Measurements from ENCODE around the gene FMN1.

The FMN1 gene

DNA sequence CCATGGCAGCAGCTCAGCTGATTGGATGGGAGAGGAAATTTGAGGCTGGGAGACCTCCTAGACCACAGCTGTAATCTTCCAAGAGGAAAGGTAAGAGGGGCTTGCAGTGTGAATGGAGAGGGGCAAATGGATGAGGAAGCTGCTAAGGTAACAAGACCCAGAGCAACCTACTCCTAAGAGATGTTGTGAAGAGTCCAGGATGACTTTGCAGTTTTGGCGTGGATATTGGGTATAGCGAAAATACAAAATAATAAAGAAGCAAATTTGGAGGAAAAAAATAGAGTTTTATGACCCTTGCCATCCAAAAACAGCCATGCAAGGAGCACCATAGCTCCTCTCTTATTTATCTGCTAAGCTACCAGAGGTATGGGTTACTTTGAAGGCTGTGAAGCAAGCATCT is 290.1 kb downstream of the FMN1 start:
- no peak overlapping the region for H3K27ac ChIP-seq
- H4K20me1 ChIP-seq (ENCODE audit: insufficient read depth): no peaks in the 10 kb centered on the region
- H3K27me3 ChIP-seq (ENCODE audit: insufficient read depth, low read depth): no peaks in the 10 kb centered on the region
- no peak overlapping the region for H2AFZ ChIP-seq (ENCODE audit: low read depth)
- H3K4me2 ChIP-seq: no peak overlapping the region
- TF ChIP-seq, protein P1, sequence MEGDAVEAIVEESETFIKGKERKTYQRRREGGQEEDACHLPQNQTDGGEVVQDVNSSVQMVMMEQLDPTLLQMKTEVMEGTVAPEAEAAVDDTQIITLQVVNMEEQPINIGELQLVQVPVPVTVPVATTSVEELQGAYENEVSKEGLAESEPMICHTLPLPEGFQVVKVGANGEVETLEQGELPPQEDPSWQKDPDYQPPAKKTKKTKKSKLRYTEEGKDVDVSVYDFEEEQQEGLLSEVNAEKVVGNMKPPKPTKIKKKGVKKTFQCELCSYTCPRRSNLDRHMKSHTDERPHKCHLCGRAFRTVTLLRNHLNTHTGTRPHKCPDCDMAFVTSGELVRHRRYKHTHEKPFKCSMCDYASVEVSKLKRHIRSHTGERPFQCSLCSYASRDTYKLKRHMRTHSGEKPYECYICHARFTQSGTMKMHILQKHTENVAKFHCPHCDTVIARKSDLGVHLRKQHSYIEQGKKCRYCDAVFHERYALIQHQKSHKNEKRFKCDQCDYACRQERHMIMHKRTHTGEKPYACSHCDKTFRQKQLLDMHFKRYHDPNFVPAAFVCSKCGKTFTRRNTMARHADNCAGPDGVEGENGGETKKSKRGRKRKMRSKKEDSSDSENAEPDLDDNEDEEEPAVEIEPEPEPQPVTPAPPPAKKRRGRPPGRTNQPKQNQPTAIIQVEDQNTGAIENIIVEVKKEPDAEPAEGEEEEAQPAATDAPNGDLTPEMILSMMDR (conservative IDR thresholded peaks at IDR 0.05; ENCODE audit: low read depth, low read length): no peak
- no peak overlapping the region for H3K9ac ChIP-seq
- no peak overlapping the region for H3K4me3 ChIP-seq (IDR thresholded peaks at IDR 0.05; ENCODE audit: insufficient read depth, low read depth, low read length)
- peaks cover 20% of the 10 kb centered on the region for H3K4me1 ChIP-seq (ENCODE audit: low read depth, poor library complexity, severe bottlenecking)
- no peaks in the 10 kb centered on the region for H3K36me3 ChIP-seq (ENCODE audit: insufficient read depth)
- no peaks in the 10 kb centered on the region for H3K79me2 ChIP-seq (ENCODE audit: insufficient read depth, low read depth)

DNA sequence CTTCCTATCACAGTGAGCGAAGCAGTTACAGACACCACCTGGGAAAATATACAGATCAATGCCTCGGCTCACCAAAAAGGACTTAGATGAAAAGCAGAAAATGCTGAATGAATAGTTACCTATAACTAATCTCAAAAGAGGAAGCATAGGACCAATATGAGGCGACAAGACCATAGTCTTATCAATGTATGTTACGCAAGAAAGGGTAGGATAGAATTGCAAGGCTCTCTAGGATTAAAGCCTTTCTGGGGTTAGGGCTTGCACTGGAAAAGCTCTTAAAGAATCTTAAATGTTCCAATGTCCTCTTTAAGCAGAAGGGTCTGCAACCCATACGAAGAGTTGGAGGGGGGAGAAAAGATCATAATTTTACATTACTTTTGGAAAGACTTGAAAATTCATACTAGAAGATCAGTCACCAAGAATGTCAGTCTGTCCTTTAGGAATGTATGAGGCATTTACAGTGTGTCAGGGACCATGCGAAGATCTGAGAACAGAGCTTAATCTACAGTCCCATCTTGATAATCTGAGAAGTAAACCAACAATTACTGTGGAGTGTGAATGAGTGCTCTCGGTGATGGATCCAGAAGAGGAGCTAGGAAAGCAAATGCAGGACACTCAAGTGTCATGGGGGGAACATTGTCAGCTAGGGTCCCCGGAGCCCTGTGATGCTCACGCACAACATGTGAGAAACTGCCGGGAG is 290.8 kb downstream of the FMN1 start:
- Histone ChIP-seq H3K27ac (no peak overlapping the region), H3K9ac (no peak overlapping the region), H2AFZ (ENCODE audit: low read depth) (no peak overlapping the region), H3K4me1 (ENCODE audit: low read depth, poor library complexity, severe bottlenecking) (peaks cover 13% of the 10 kb centered on the region), H3K4me3 (IDR thresholded peaks at IDR 0.05; ENCODE audit: insufficient read depth, low read depth, low read length) (no peak overlapping the region), H3K79me2 (ENCODE audit: insufficient read depth, low read depth) (no peaks in the 10 kb centered on the region), H3K4me2 (no peak overlapping the region), H3K36me3 (ENCODE audit: insufficient read depth) (no peaks in the 10 kb centered on the region), H4K20me1 (ENCODE audit: insufficient read depth) (no peaks in the 10 kb centered on the region), H3K27me3 (ENCODE audit: insufficient read depth, low read depth) (no peaks in the 10 kb centered on the region)
- TF ChIP-seq, protein P1 (conservative IDR thresholded peaks at IDR 0.05; ENCODE audit: low read depth, low read length): no peak

DNA sequence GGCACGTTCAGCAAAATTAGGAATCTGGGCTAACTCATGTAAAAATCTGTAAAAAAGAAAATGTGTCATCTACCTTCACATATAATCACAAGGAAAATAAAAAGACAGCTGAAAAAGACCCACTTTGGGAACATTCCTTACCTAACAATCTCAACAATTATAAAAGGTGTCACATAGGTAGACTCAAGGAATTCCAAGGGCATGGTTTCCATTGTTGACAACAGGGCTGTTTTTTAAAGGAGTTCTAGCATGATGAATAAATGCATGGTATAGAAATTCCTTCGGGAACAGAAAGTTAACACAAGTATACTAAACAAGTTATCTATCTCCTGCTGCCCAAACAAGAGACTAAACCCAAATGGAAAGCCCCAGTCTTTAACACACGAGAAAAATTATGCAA is 292.5 kb downstream of the FMN1 start:
- Histone ChIP-seq H3K27me3 (ENCODE audit: insufficient read depth, low read depth) (no peaks in the 10 kb centered on the region), H3K79me2 (ENCODE audit: insufficient read depth, low read depth) (no peaks in the 10 kb centered on the region), H4K20me1 (ENCODE audit: insufficient read depth) (no peaks in the 10 kb centered on the region), H3K27ac (no peak overlapping the region), H2AFZ (ENCODE audit: low read depth) (no peak overlapping the region), H3K4me2 (no peak overlapping the region), H3K4me1 (ENCODE audit: low read depth, poor library complexity, severe bottlenecking) (no peaks in the 10 kb centered on the region), H3K9ac (no peak overlapping the region), H3K36me3 (ENCODE audit: insufficient read depth) (no peaks in the 10 kb centered on the region), H3K4me3 (IDR thresholded peaks at IDR 0.05; ENCODE audit: insufficient read depth, low read depth, low read length) (no peak overlapping the region)
- TF ChIP-seq, protein P1 (conservative IDR thresholded peaks at IDR 0.05; ENCODE audit: low read depth, low read length): no peak

DNA sequence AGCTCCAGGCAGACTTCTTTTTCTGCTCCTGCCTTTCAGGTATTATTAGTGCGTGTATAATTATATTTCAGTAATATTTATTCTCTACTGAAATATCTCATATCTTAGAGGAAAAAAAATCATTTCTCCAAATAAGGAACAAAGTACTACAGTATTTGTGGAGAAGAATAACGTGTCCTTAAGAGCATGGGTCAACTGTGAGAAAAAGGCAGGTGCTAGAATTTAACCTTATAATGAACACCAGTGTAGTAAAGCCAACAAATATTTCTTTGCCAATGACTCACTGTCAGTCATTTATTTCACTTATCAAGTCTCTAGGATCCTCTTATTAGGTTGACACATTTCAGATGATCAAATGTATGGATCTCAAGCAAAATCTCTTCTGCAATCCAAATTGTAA is 293.3 kb downstream of the FMN1 start:
- H3K79me2 ChIP-seq (ENCODE audit: insufficient read depth, low read depth): no peaks in the 10 kb centered on the region
- no peaks in the 10 kb centered on the region for H4K20me1 ChIP-seq (ENCODE audit: insufficient read depth)
- no peak overlapping the region for H2AFZ ChIP-seq (ENCODE audit: low read depth)
- H3K4me1 ChIP-seq (ENCODE audit: low read depth, poor library complexity, severe bottlenecking): no peaks in the 10 kb centered on the region
- H3K9ac ChIP-seq: no peak overlapping the region
- H3K27me3 ChIP-seq (ENCODE audit: insufficient read depth, low read depth): no peaks in the 10 kb centered on the region
- TF ChIP-seq, protein P1 (conservative IDR thresholded peaks at IDR 0.05; ENCODE audit: low read depth, low read length): no peak
- H3K4me2 ChIP-seq: no peak overlapping the region
- no peak overlapping the region for H3K4me3 ChIP-seq (IDR thresholded peaks at IDR 0.05; ENCODE audit: insufficient read depth, low read depth, low read length)
- H3K36me3 ChIP-seq (ENCODE audit: insufficient read depth): no peaks in the 10 kb centered on the region
- H3K27ac ChIP-seq: no peak overlapping the region
